Measurements from ENCODE around the gene PTGS1. TPM values are rescaled to one million over a fixed set of nuclear protein-coding genes. Genes with fewer than 3 reads are reported as not detected.

Gene PTGS1
- polyA plus RNA-seq, 1 donor (not counting 4 experiments of a cell fraction or from before 2014, with no cell fraction given): 4.5 TPM

- dilution Hi-C loops (cut with MboI; ENCODE audit: extremely low pct_ligation_motif_present, low sequenced_read_pairs): no loop called here
- H2AFZ ChIP-seq (ENCODE audit: control insufficient read depth, low read length): no peak overlapping the region
These were observed 38.7 kb upstream of the PTGS1 start for GRCh38 chr9:122332083-122332482.

GRCh38 chr9:122332644-122333043 is 38.2 kb upstream of the PTGS1 start:
- no peaks in the 10 kb centered on the region for H3K27me3 ChIP-seq (ENCODE audit: control insufficient read depth, extremely low read depth, insufficient read depth, low read length)
- dilution Hi-C loops (cut with MboI; ENCODE audit: extremely low pct_ligation_motif_present, low sequenced_read_pairs): no loop called here

More at GRCh38 chr9:122332083-122332482, 38.7 kb upstream of the PTGS1 start:
- no peaks in the 10 kb centered on the region for H4K20me1 ChIP-seq (ENCODE audit: control insufficient read depth, extremely low read depth, insufficient read depth, low read length)
- no peak overlapping the region for H3K27ac ChIP-seq (ENCODE audit: control insufficient read depth, insufficient read depth, low read length)
- no peak overlapping the region for H3K9ac ChIP-seq (ENCODE audit: control insufficient read depth, extremely low read depth, insufficient read depth, low read length)
- no peaks in the 10 kb centered on the region for H3K9me3 ChIP-seq (ENCODE audit: control insufficient read depth, low read depth, low read length)
- FAIRE-seq (no peak), DNase-seq (ENCODE audit: low read depth, low spot score) (no peak)
- no peaks in the 10 kb centered on the region for H3K79me2 ChIP-seq (ENCODE audit: control insufficient read depth, insufficient read depth, low read length)
- H3K4me1 ChIP-seq (ENCODE audit: control insufficient read depth, extremely low read depth, insufficient read depth, low read length): no peaks in the 10 kb centered on the region
- no peak overlapping the region for H3K4me2 ChIP-seq (ENCODE audit: control insufficient read depth, extremely low read depth, insufficient read depth, low read depth, low read length)
- no peak for TF ChIP-seq CTCF (optimal IDR thresholded peaks at IDR 0.05 in 1 of 3, IDR thresholded peaks at IDR 0.05 in 1 of 3, conservative IDR thresholded peaks at IDR 0.05 in 1 of 3; ENCODE audit: extremely low read depth in 1 of 3, insufficient read depth in 2 of 3, low read length in 3 of 3)
- TF ChIP-seq EZH2 (IDR thresholded peaks at IDR 0.05; ENCODE audit: low read length): no peak
- H3K9me1 ChIP-seq (ENCODE audit: control insufficient read depth, extremely low read depth, insufficient read depth, low read length): no peaks in the 10 kb centered on the region
- H3K4me3 ChIP-seq (ENCODE audit: control insufficient read depth in 2 of 3, extremely low read depth in 1 of 3, insufficient read depth in 2 of 3, low read depth in 1 of 3, low read length in 3 of 3): no peak overlapping the region
- H3K27me3 ChIP-seq (ENCODE audit: control insufficient read depth, extremely low read depth, insufficient read depth, low read length): no peaks in the 10 kb centered on the region
- H3K36me3 ChIP-seq (ENCODE audit: control insufficient read depth in 2 of 2, extremely low read depth in 1 of 2, insufficient read depth in 2 of 2, low read length in 2 of 2): peaks cover 0 to 4% of the 10 kb centered on the region in 2 experiments

More at GRCh38 chr9:122332644-122333043, 38.2 kb upstream of the PTGS1 start:
- H3K27ac ChIP-seq (ENCODE audit: control insufficient read depth, insufficient read depth, low read length): no peak overlapping the region
- no peaks in the 10 kb centered on the region for H3K4me1 ChIP-seq (ENCODE audit: control insufficient read depth, extremely low read depth, insufficient read depth, low read length)
- no peak overlapping the region for H3K4me3 ChIP-seq (ENCODE audit: control insufficient read depth in 2 of 3, extremely low read depth in 1 of 3, insufficient read depth in 2 of 3, low read depth in 1 of 3, low read length in 3 of 3)
- TF ChIP-seq EZH2 (IDR thresholded peaks at IDR 0.05; ENCODE audit: low read length): no peak
- TF ChIP-seq CTCF (optimal IDR thresholded peaks at IDR 0.05 in 1 of 3, IDR thresholded peaks at IDR 0.05 in 1 of 3, conservative IDR thresholded peaks at IDR 0.05 in 1 of 3; ENCODE audit: extremely low read depth in 1 of 3, insufficient read depth in 2 of 3, low read length in 3 of 3): no peak
- no peaks in the 10 kb centered on the region for H3K9me1 ChIP-seq (ENCODE audit: control insufficient read depth, extremely low read depth, insufficient read depth, low read length)
- FAIRE-seq (no peak), DNase-seq (ENCODE audit: low read depth, low spot score) (no peak)
- H3K79me2 ChIP-seq (ENCODE audit: control insufficient read depth, insufficient read depth, low read length): no peaks in the 10 kb centered on the region
- H2AFZ ChIP-seq (ENCODE audit: control insufficient read depth, low read length): no peak overlapping the region
- H3K36me3 ChIP-seq (ENCODE audit: control insufficient read depth in 2 of 2, extremely low read depth in 1 of 2, insufficient read depth in 2 of 2, low read length in 2 of 2): peaks cover 0 to 4% of the 10 kb centered on the region in 2 experiments
- H3K4me2 ChIP-seq (ENCODE audit: control insufficient read depth, extremely low read depth, insufficient read depth, low read depth, low read length): no peak overlapping the region
- H3K9ac ChIP-seq (ENCODE audit: control insufficient read depth, extremely low read depth, insufficient read depth, low read length): no peak overlapping the region
- no peaks in the 10 kb centered on the region for H3K9me3 ChIP-seq (ENCODE audit: control insufficient read depth, low read depth, low read length)
- no peaks in the 10 kb centered on the region for H4K20me1 ChIP-seq (ENCODE audit: control insufficient read depth, extremely low read depth, insufficient read depth, low read length)
